K562 (cell line): ENCODE data around the gene VWA5B1.

Source experiments
- CBFB ChIP-seq: sonication (generic); formaldehyde crosslinking; IDR thresholded peaks from 2 replicates; pipeline ENCODE4 v1.4.0; 2020; ENCODE audit warnings: mild to moderate bottlenecking, missing genetic modification reagents
- ELF1 ChIP-seq: fragments of 200-800 bp; sonication (Bioruptor generic); IDR thresholded peaks from 2 replicates; pipeline ENCODE4 v1.6.1; 2016; ENCODE audit warnings: missing genetic modification characterization, missing compliant biosample characterization
- MED1 ChIP-seq: sonication (generic); formaldehyde crosslinking; IDR thresholded peaks from 2 replicates; pipeline ENCODE4 v1.8.1; 2023; ENCODE audit warnings: missing genetic modification reagents, borderline replicate concordance
- MEF2D ChIP-seq: conservative IDR thresholded peaks from 2 replicates; pipeline ENCODE4 v1.6.1; 2016; ENCODE audit warnings: low read depth, missing genetic modification characterization, missing compliant biosample characterization
- RAD21 ChIP-seq, 2 experiments: fragments of 250-450 bp in 1 of 2; fragments of 450-650 bp in 1 of 2; sonication (Bioruptor Pico) in 1 of 2; formaldehyde crosslinking in 1 of 2; IDR thresholded peaks in 1 of 2; conservative IDR thresholded peaks in 1 of 2; 2 replicates each; pipeline versions ENCODE4 v1.4.0 to v1.8.0; 2020 to 2022; ENCODE audit warnings: mild to moderate bottlenecking in 2 of 2, moderate library complexity in 1 of 2
- RNF2 ChIP-seq: sonication (generic); IDR thresholded peaks from 2 replicates; pipeline ENCODE4 v1.6.1; 2016
- TAF1 ChIP-seq: IDR thresholded peaks from 2 replicates; pipeline ENCODE4 v1.6.1; 2011; ENCODE audit warnings: mild to moderate bottlenecking, low read length, moderate library complexity; ENCODE audit not compliant: insufficient read depth, control insufficient read depth, severe bottlenecking; ENCODE audit errors: extremely low read depth
- ZNF146 ChIP-seq: IDR thresholded peaks from one replicate; pipeline ENCODE4 v1.6.1; 2018; ENCODE audit warnings: missing compliant biosample characterization; ENCODE audit not compliant: unreplicated experiment
- ZNF282 ChIP-seq: sonication (generic); formaldehyde crosslinking; IDR thresholded peaks from 2 replicates; pipeline ENCODE4 v1.8.1; 2023; ENCODE audit warnings: missing genetic modification reagents
- TF ChIP-seq, protein P1 (sequence below), 3 experiments: IDR thresholded peaks in 2 of 3; conservative IDR thresholded peaks in 1 of 3; 2 replicates each; pipeline ENCODE4 v1.5.1; 2011 to 2012; ENCODE audit warnings: low read length in 3 of 3, mild to moderate bottlenecking in 3 of 3, control low read depth in 2 of 3, improper control_type of control experiment in 1 of 3, inconsistent platforms in 1 of 3, low read depth in 1 of 3, mixed read lengths in 1 of 3, moderate library complexity in 1 of 3; ENCODE audit not compliant: insufficient read depth in 2 of 3
- TF ChIP-seq, protein P2 (sequence below): sonication (generic); IDR thresholded peaks from 2 replicates; pipeline ENCODE4 v1.6.1; 2016
- TF ChIP-seq, protein P3 (sequence below): fragments of 450-650 bp; formaldehyde crosslinking; IDR thresholded peaks from 2 replicates; pipeline ENCODE4 v1.4.0; 2022; ENCODE audit warnings: mild to moderate bottlenecking, moderate library complexity
- TF ChIP-seq, protein P4 (sequence below): fragments of 450-650 bp; IDR thresholded peaks from one replicate; pipeline ENCODE4 v1.6.1; 2018; ENCODE audit warnings: mild to moderate bottlenecking, moderate library complexity; ENCODE audit not compliant: partially characterized antibody
- TF ChIP-seq, protein P5 (sequence below): fragments of 200-400 bp; formaldehyde crosslinking; IDR thresholded peaks from 2 replicates; pipeline ENCODE4 v1.6.1; 2017; ENCODE audit warnings: mild to moderate bottlenecking, low read depth, low read length, moderate library complexity

DNA sequence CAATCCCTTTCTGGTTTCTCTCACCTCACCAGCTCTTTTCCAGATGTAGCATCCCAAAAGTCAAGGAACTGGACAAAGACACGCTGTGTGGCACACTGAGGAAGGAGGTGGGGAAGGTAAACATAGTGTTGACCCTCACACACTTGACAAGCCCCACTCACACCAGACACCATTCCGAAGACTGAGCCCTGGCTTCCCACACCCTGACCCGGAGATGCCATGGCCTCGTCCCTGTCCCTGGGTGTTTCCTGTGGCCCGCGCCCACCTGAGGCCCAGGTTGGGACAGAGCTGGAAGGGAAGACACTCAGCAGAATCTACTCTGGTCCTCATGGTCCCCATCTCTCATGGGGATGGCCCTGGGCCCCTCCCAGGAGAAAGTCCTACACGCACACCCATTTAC lies 16.4 kb downstream of the VWA5B1 start:
- TF ChIP-seq, protein P1, sequence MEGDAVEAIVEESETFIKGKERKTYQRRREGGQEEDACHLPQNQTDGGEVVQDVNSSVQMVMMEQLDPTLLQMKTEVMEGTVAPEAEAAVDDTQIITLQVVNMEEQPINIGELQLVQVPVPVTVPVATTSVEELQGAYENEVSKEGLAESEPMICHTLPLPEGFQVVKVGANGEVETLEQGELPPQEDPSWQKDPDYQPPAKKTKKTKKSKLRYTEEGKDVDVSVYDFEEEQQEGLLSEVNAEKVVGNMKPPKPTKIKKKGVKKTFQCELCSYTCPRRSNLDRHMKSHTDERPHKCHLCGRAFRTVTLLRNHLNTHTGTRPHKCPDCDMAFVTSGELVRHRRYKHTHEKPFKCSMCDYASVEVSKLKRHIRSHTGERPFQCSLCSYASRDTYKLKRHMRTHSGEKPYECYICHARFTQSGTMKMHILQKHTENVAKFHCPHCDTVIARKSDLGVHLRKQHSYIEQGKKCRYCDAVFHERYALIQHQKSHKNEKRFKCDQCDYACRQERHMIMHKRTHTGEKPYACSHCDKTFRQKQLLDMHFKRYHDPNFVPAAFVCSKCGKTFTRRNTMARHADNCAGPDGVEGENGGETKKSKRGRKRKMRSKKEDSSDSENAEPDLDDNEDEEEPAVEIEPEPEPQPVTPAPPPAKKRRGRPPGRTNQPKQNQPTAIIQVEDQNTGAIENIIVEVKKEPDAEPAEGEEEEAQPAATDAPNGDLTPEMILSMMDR (IDR thresholded peaks at IDR 0.05 in 2 of 3, conservative IDR thresholded peaks at IDR 0.05 in 1 of 3; ENCODE audit: insufficient read depth in 2 of 3, low read depth in 1 of 3, low read length in 3 of 3), result no peak
- no peak for TF ChIP-seq TAF1
- no peak for TF ChIP-seq MED1
- TF ChIP-seq CBFB (CRISPR knock-in tag), result no peak
- no peak for TF ChIP-seq MEF2D (tag)
- no peak for TF ChIP-seq RNF2
- TF ChIP-seq, protein P2, sequence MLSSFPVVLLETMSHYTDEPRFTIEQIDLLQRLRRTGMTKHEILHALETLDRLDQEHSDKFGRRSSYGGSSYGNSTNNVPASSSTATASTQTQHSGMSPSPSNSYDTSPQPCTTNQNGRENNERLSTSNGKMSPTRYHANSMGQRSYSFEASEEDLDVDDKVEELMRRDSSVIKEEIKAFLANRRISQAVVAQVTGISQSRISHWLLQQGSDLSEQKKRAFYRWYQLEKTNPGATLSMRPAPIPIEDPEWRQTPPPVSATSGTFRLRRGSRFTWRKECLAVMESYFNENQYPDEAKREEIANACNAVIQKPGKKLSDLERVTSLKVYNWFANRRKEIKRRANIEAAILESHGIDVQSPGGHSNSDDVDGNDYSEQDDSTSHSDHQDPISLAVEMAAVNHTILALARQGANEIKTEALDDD, result no peak
- TF ChIP-seq, protein P3, sequence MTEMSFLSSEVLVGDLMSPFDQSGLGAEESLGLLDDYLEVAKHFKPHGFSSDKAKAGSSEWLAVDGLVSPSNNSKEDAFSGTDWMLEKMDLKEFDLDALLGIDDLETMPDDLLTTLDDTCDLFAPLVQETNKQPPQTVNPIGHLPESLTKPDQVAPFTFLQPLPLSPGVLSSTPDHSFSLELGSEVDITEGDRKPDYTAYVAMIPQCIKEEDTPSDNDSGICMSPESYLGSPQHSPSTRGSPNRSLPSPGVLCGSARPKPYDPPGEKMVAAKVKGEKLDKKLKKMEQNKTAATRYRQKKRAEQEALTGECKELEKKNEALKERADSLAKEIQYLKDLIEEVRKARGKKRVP (CRISPR knock-in tag), result no peak
- no peak for TF ChIP-seq ZNF282 (CRISPR knock-in tag)
- TF ChIP-seq, protein P4, sequence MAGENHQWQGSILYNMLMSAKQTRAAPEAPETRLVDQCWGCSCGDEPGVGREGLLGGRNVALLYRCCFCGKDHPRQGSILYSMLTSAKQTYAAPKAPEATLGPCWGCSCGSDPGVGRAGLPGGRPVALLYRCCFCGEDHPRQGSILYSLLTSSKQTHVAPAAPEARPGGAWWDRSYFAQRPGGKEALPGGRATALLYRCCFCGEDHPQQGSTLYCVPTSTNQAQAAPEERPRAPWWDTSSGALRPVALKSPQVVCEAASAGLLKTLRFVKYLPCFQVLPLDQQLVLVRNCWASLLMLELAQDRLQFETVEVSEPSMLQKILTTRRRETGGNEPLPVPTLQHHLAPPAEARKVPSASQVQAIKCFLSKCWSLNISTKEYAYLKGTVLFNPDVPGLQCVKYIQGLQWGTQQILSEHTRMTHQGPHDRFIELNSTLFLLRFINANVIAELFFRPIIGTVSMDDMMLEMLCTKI, result no peak
- TF ChIP-seq, protein P5, sequence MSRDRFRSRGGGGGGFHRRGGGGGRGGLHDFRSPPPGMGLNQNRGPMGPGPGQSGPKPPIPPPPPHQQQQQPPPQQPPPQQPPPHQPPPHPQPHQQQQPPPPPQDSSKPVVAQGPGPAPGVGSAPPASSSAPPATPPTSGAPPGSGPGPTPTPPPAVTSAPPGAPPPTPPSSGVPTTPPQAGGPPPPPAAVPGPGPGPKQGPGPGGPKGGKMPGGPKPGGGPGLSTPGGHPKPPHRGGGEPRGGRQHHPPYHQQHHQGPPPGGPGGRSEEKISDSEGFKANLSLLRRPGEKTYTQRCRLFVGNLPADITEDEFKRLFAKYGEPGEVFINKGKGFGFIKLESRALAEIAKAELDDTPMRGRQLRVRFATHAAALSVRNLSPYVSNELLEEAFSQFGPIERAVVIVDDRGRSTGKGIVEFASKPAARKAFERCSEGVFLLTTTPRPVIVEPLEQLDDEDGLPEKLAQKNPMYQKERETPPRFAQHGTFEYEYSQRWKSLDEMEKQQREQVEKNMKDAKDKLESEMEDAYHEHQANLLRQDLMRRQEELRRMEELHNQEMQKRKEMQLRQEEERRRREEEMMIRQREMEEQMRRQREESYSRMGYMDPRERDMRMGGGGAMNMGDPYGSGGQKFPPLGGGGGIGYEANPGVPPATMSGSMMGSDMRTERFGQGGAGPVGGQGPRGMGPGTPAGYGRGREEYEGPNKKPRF, result no peak
- no peak for TF ChIP-seq ZNF146 (CRISPR knock-in tag)
- TF ChIP-seq RAD21 (CRISPR knock-in tag; conservative IDR thresholded peaks at IDR 0.05 in 1 of 2, IDR thresholded peaks at IDR 0.05 in 1 of 2), result no peak
- no peak for TF ChIP-seq ELF1
